Kidney (tissue), 14 donors: ENCODE measurements around the gene LRP6. TPM values are rescaled to one million over a fixed set of nuclear protein-coding genes. Genes with fewer than 3 reads are reported as not detected.

Experiments
- DNase-seq, 5 donors: peaks; one replicate each; pipeline ENCODE4 v3.0.0-alpha.2; 2013 to 2020
- FAIRE-seq: peaks from 2 replicates; lab custom pipeline; 2012; peaks lifted over from hg19 to GRCh38; lab: Jason Lieb, UNC
- H3K27ac ChIP-seq, 2 donors: one replicate each; pipeline ENCODE4 v1.7.0; 2013; ENCODE audit warnings: low read depth in 2 of 2, low read length in 2 of 2, inconsistent platforms in 1 of 2
- H3K27me3 ChIP-seq: one replicate; pipeline ENCODE4 v1.7.1; 2013; ENCODE audit warnings: low read length, inconsistent platforms; ENCODE audit not compliant: control insufficient read depth, insufficient read depth
- H3K36me3 ChIP-seq, 3 donors: one replicate each; pipeline versions ENCODE4 v1.7.0 to v1.7.1; 2013; ENCODE audit warnings: low read length in 3 of 3, control low read depth in 1 of 3, inconsistent platforms in 1 of 3; ENCODE audit not compliant: insufficient read depth in 3 of 3, control insufficient read depth in 2 of 3
- H3K4me1 ChIP-seq, 3 donors: one replicate each; pipeline versions ENCODE4 v1.7.0 to v1.7.1; 2013; ENCODE audit warnings: low read length in 3 of 3, inconsistent platforms in 1 of 3, low read depth in 1 of 3; ENCODE audit not compliant: control insufficient read depth in 2 of 3, insufficient read depth in 2 of 3
- H3K4me3 ChIP-seq, 3 donors: one replicate each; pipeline versions ENCODE4 v1.7.0 to v1.8.1; 2013; ENCODE audit warnings: low read length in 3 of 3, control low read depth in 1 of 3, inconsistent platforms in 1 of 3
- H3K9ac ChIP-seq, 3 donors: one replicate each; pipeline versions ENCODE4 v1.7.0 to v1.7.1; 2013; ENCODE audit warnings: low read length in 3 of 3, control low read depth in 1 of 3, inconsistent platforms in 1 of 3
- H3K9me3 ChIP-seq, 3 donors: one replicate each; pipeline versions ENCODE4 v1.7.0 to v1.7.1; 2013; ENCODE audit warnings: low read length in 3 of 3, control low read depth in 1 of 3, inconsistent platforms in 1 of 3; ENCODE audit not compliant: control insufficient read depth in 2 of 3, insufficient read depth in 1 of 3
- intact Hi-C: fragments of 100-400 bp; cut with DNase I; formaldehyde crosslinking; loops from one replicate; pipeline ENCODE4 v1.11.1; 2022
- polyA plus RNA-seq: library from polyadenylated mRNA; stranded (reverse); fragments of 350-450 nt; fragmentation: Illumina TruSeq; extraction: RNeasy Lipid Tissue Mini Kit (QIAGEN cat#74804); gene quantifications from one replicate; pipeline ENCODE4 v1.2.3, GENCODE V29; 2014; ENCODE audit warnings: low read depth, low replicate concordance; ENCODE audit not compliant: insufficient read depth
- total RNA-seq: library from RNA; stranded (reverse); fragmentation: NEBNext Ultra II Directional; extraction: Animal tissue kit (Norgen Biotek cat#: 25700); gene quantifications from one replicate; pipeline ENCODE4 v1.2.1, GENCODE V29; 2021
- TF ChIP-seq, protein P1 (sequence below): IDR thresholded peaks from 3 replicates; pipeline ENCODE4 v1.5.1; 2012; ENCODE audit warnings: mild to moderate bottlenecking, moderate library complexity, borderline replicate concordance; ENCODE audit not compliant: insufficient read depth; ENCODE audit errors: extremely low read depth
- donor health status: control.
- donor health status: control.
- donor health status: control.
- donor health status: control.
- donor health status: control.
- donor health status: DM: yes; HTN: yes; CAD: no.
- donor health status: Normal renal cell carcinoma (clear cell type).

Gene LRP6
- total and polyA plus RNA-seq, 2 donors from 2014 or later, result 7.5 to 44.1 TPM

DNA sequence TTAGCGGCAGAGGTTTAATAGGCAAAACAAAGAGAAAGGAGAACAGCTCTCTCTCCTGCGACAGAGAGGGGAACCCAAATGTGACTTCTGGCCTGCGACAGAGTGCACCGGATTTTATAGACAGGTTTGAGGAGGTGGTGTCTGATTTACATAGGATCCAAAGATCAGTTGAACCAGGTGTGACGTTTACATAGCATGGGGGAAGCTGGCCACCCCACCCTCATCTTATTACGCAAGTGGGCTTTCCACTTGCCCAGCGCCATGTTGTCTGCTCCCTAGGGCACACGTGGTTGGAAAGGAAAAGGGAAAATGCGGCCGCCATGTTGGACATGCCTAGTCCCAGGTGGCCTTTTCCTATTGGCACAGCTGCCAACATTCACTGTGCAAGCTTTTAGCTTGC lies 178.7 kb downstream of the LRP6 start:
- no peak for DNase-seq
- Histone ChIP-seq H3K4me1 (no peaks in the 10 kb centered on the region), H3K36me3 (no peaks in the 10 kb centered on the region), H3K27ac (no peak overlapping the region), H3K4me3 (no peak overlapping the region), H3K9ac (no peak overlapping the region), H3K9me3 (no peaks in the 10 kb centered on the region), H3K27me3 (no peaks in the 10 kb centered on the region)
- no peak for FAIRE-seq
- TF ChIP-seq, protein P1, sequence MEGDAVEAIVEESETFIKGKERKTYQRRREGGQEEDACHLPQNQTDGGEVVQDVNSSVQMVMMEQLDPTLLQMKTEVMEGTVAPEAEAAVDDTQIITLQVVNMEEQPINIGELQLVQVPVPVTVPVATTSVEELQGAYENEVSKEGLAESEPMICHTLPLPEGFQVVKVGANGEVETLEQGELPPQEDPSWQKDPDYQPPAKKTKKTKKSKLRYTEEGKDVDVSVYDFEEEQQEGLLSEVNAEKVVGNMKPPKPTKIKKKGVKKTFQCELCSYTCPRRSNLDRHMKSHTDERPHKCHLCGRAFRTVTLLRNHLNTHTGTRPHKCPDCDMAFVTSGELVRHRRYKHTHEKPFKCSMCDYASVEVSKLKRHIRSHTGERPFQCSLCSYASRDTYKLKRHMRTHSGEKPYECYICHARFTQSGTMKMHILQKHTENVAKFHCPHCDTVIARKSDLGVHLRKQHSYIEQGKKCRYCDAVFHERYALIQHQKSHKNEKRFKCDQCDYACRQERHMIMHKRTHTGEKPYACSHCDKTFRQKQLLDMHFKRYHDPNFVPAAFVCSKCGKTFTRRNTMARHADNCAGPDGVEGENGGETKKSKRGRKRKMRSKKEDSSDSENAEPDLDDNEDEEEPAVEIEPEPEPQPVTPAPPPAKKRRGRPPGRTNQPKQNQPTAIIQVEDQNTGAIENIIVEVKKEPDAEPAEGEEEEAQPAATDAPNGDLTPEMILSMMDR, result no peak
- intact Hi-C loops, result loop anchor here (10.0 kb wide), 1 partner anchor 247 kb away; no protein-coding TSS in a partner anchor

DNA sequence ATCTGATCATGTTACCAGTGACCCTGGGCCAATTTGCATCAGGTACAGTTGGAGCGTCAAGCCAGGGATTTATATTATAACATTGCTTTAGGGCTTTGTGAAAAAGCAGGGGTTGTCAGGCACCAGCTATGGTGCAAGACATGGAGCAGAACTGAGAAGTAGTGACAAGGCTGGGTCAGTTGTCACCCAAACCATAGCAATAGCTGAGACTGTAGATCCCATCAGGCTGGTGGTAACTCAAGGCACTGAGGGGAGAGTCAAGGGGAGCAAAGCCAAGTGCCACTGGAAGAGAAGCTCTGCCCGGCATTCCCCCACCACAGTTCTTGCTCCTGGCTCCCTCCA lies 179.2 kb downstream of the LRP6 start:
- FAIRE-seq, result no peak
- intact Hi-C loops, result loop anchor here (10.0 kb wide), 1 partner anchor 247 kb away; no protein-coding TSS in a partner anchor
- Histone ChIP-seq H3K27me3 (no peaks in the 10 kb centered on the region), H3K9me3 (no peaks in the 10 kb centered on the region), H3K4me1 (no peaks in the 10 kb centered on the region), H3K27ac (no peak overlapping the region), H3K9ac (no peak overlapping the region), H3K4me3 (no peak overlapping the region), H3K36me3 (no peaks in the 10 kb centered on the region)
- TF ChIP-seq, protein P1, result no peak
- no peak for DNase-seq

DNA sequence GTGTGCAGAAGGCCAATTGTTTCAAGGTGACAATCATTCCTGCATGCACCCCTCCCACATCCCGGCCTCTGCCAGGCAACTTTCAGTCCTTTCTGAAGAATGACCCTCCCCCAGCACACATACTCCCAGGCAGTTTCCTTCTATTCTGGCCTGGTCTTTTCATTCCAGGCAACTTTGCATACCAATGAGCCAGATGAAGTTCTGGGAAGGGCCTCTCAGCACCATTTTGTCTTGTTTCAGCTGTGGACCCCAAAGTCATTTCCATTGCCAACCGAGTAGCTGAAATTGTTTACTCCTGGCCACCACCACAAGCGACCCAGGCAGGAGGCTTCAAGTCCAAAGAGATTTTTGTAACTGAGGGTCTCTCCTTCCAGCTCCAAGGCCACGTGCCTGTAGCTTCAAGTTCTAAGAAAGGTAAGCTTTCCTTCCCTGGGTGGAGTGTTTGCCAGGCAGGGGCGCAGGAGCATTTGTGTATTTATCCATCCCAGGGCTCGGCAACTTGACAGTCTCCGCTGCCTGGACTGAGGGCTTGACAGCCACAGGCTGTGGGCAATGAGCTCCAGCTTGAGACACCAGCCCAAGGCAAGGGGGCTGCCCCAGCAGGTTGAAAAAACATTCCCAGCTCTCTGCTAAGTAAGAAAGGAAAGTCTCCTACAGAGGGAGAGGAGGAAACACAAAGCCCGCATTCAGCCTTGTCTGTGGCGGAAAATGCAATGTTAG lies 179.7 kb downstream of the LRP6 start:
- Histone ChIP-seq H3K27ac (no peak overlapping the region), H3K36me3 (no peaks in the 10 kb centered on the region), H3K9me3 (no peaks in the 10 kb centered on the region), H3K27me3 (no peaks in the 10 kb centered on the region), H3K4me3 (no peak overlapping the region), H3K9ac (no peak overlapping the region), H3K4me1 (no peaks in the 10 kb centered on the region)
- TF ChIP-seq, protein P1, result no peak
- FAIRE-seq (no peak), DNase-seq (peak in 2 of 5 donors; percentile 31 to 32)
- intact Hi-C loops, result loop anchor here (10.0 kb wide), 1 partner anchor 248 kb away; no protein-coding TSS in a partner anchor

- Histone ChIP-seq H3K36me3 (no peaks in the 10 kb centered on the region), H3K4me3 (no peak overlapping the region), H3K27ac (no peak overlapping the region), H3K4me1 (no peaks in the 10 kb centered on the region), H3K27me3 (no peaks in the 10 kb centered on the region), H3K9me3 (no peaks in the 10 kb centered on the region), H3K9ac (no peak overlapping the region)
- intact Hi-C loops, result loop anchor here (10.0 kb wide), 1 partner anchor 248 kb away; no protein-coding TSS in a partner anchor
- TF ChIP-seq, protein P1, result no peak
- DNase-seq (no peak), FAIRE-seq (no peak)
Measured at GRCh38 chr12:12086362-12086761, 180.5 kb downstream of the LRP6 start.
